ENCODE data around the gene MAP3K5. TPM values are rescaled to one million over a fixed set of nuclear protein-coding genes. Genes with fewer than 3 reads are reported as not detected.

MAP3K5 gene
- total and polyA plus RNA-seq, 9 of the 15 experiments (the other 6 are each of a cell fraction or from before 2014, with no cell fraction given), result 2.2 to 13.0 (median 9.9) TPM

DNA sequence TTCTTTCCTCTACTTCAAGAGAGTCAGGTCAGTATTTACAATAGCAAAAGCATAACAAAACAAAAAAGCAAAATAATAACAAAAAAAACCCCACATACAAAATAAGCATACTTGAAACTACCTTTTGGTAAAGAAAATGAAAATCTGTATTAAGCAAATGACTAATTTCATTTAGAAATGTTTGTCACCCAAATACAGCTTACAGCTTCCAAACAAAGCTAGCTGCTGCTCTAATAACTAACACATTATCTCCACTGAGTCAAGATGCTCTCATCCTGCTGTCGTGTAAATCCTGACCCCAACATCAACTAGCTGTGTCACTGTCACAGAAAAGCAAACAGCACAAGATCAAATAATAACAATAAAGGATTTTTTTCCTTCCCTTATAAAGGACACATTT, 263.8 kb downstream of the MAP3K5 start (continued):
- no peak for TF ChIP-seq KDM5B (IDR thresholded peaks at IDR 0.05; ENCODE audit: insufficient replicate concordance, low read depth, low read length)
- TF ChIP-seq RBM39 (optimal IDR thresholded peaks at IDR 0.05; ENCODE audit: low read depth, low read length), result no peak
- no peak for TF ChIP-seq SAFB2 (IDR thresholded peaks at IDR 0.05; ENCODE audit: borderline replicate concordance, low read depth, low read length, severe bottlenecking)

GRCh38 chr6:136527831-136528230, 264.4 kb downstream of the MAP3K5 start:
- no peak for ATAC-seq

More at GRCh38 chr6:136527831-136528230, 264.4 kb downstream of the MAP3K5 start:
- intact Hi-C loops (cut with micrococcal nuclease) (no loop called here), in situ Hi-C loops (cut with MboI) (loop anchor here (25.0 kb wide), 1 partner anchor 191 kb away; no protein-coding TSS in a partner anchor)
- 19% methylated on average over 6 of the region's 6 CpGs for WGBS (ENCODE audit: insufficient coverage, low coverage, missing lambda C conversion rate)
- POLR2A ChIA-PET, result interaction anchor here (1.1 kb wide), 1 partner anchor 134 kb away, joined by 4 read pairs; no protein-coding TSS in a partner anchor
- BruUV-seq (replicated peaks), result no TSS peak
- Histone ChIP-seq H3K9me3 (replicated peaks; ENCODE audit: control insufficient read depth, insufficient read depth, low read depth, low read length) (no peaks in the 10 kb centered on the region), H3K79me2 (ENCODE audit: control insufficient read depth, insufficient read depth, low read length) (no peaks in the 10 kb centered on the region), H3K36me3 (ENCODE audit: control insufficient read depth, insufficient read depth, low read length) (no peaks in the 10 kb centered on the region), H2AFZ (ENCODE audit: low read depth, low read length) (no peak overlapping the region), H3K27ac (ENCODE audit: extremely low read depth, low read depth, low read length) (no peak overlapping the region), H3K4me2 (ENCODE audit: insufficient read depth, low read length) (no peak overlapping the region), H3K9me1 (ENCODE audit: control insufficient read depth, insufficient read depth, low read length) (no peaks in the 10 kb centered on the region), H4K20me1 (replicated peaks; ENCODE audit: control insufficient read depth, insufficient read depth, low read length) (no peaks in the 10 kb centered on the region), H3K9ac (ENCODE audit: insufficient read depth in 1 of 2, low read depth in 2 of 2, low read length in 2 of 2) (no peak overlapping the region), H3K27me3 (ENCODE audit: control insufficient read depth in 2 of 2, insufficient read depth in 2 of 2, low read length in 2 of 2) (peaks cover 4 to 21% of the 10 kb centered on the region in 2 experiments; a peak in 4 of 5 replicates), H3K4me3 (no peak overlapping the region), H3K4me1 (replicated peaks in 1 of 2; ENCODE audit: control insufficient read depth in 2 of 2, insufficient read depth in 2 of 2, low read length in 2 of 2) (0 out of 5 replicates have a peak, but pooled peaks cover 0 to 3% of the 10 kb centered on the region in 2 experiments)
- DNase-seq (ENCODE audit: extremely low read depth in 1 of 4, low spot score in 3 of 4), result no peak
- CTCF ChIA-PET (ENCODE audit: low intra/inter-chr PET ratio), result no interaction called here
- no peak for TF ChIP-seq HDGF (IDR thresholded peaks at IDR 0.05)
- TF ChIP-seq LCOR (CRISPR knock-in tag; IDR thresholded peaks at IDR 0.05), result no peak
- no peak for FAIRE-seq
